ACC112 (cell line): ENCODE data around the gene LMOD3.

Experiments
- H2AFZ ChIP-seq: fragments of 200-600 bp; sonication (generic); one replicate; pipeline ENCODE4 v1.6.0; 2017; ENCODE audit warnings: antibody characterized with exemption, low read length; ENCODE audit not compliant: unreplicated experiment
- H3K27ac ChIP-seq: fragments of 200-600 bp; sonication (generic); 2 replicates; pipeline ENCODE4 v1.5.1; 2014; ENCODE audit warnings: low read depth, mild to moderate bottlenecking, antibody characterized with exemption, low read length, moderate library complexity
- H3K27me3 ChIP-seq: fragments of 200-600 bp; sonication (generic); 2 replicates; pipeline ENCODE4 v1.6.1; 2014; ENCODE audit warnings: mild to moderate bottlenecking, antibody characterized with exemption, low read length, moderate library complexity, mixed read lengths; ENCODE audit not compliant: insufficient read depth
- H3K36me3 ChIP-seq: fragments of 200-600 bp; sonication (generic); 2 replicates; pipeline ENCODE4 v1.6.1; 2016; ENCODE audit warnings: mild to moderate bottlenecking, antibody characterized with exemption, low read length, moderate library complexity, mixed read lengths; ENCODE audit not compliant: insufficient read depth
- H3K4me1 ChIP-seq: fragments of 200-600 bp; sonication (generic); one replicate; pipeline ENCODE4 v1.6.1; 2016; ENCODE audit warnings: low read length, mixed read lengths; ENCODE audit not compliant: insufficient read depth, unreplicated experiment, control insufficient read depth
- H3K4me3 ChIP-seq: fragments of 200-600 bp; sonication (generic); 2 replicates; pipeline ENCODE4 v1.5.1; 2014; ENCODE audit warnings: mild to moderate bottlenecking, low read depth, low read length
- H3K79me2 ChIP-seq: fragments of 200-600 bp; sonication (generic); one replicate; pipeline ENCODE4 v1.6.0; 2016; ENCODE audit warnings: low read length; ENCODE audit not compliant: control insufficient read depth, unreplicated experiment, insufficient read depth

LMOD3 gene

DNA sequence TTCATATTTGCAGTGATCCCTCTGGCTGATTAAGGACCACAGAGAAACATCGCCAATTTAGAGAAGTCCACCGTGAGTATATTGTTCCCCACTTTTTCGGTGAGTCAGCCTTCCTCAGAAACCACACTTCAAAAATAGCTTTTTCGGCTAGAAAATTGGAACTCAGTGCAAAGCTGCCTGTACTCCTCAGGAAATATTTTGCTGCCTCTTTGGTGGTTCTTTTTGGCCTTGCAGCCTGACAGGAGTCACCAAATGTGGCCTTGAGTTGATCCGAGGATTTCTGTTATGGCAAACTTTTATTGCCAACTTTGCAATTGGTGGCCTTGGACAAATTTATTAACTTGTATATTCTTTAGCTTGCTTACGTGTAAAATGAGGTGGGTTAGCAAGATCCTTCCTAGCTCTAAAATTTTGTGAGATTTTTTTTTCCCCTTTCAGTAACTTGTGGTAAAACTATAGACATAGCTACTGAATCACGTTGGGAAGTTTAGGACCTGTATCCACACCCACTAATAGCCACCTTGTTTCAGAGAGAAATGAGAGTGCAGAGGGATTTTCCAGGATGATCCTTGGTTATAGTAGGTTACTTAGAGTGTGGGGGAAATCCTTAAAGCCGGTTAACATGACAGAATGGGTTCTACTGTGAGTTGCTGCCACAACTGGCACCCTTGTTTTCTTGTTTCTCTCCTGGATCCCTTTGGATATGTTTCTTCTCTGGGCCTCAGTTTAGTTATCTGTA is 27.8 kb downstream of the LMOD3 start:
- Histone ChIP-seq H3K36me3 (peaks cover 3% of the 10 kb centered on the region; the same call in 1 of the 2 replicates), H3K4me3 (peak overlapping the region; percentile 14; the same call in 1 of the 2 replicates), H2AFZ (no peak overlapping the region), H3K27ac (peak overlapping the region; percentile 48), H3K4me1 (peaks cover 45% of the 10 kb centered on the region), H3K79me2 (peaks cover 84% of the 10 kb centered on the region), H3K27me3 (no peaks in the 10 kb centered on the region)

DNA sequence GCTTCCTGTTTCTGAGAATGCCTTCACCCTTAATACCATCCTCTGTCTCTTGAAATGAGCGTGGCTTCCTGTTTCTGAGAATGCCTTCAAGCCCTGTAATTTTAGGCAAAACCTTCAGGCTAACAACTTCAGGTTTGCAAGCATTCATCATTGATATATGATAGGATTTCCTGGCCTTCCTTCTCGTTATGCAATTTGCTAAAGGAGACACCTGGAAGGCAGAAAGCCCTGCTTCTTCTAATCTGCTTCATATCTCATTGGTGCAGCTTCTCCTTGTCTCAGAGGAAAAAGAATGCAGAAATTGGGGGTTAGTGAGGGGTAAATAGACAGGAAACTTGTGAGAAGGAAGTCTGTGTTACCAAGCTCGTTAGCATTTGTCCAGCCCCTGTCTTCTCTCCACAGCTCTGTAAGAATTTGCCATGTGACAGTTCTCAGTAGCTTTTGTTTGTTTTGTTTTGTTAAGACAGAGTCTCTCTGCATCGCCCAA is 30.3 kb downstream of the LMOD3 start:
- peaks cover 91% of the 10 kb centered on the region for H3K79me2 ChIP-seq
- peaks cover 69% of the 10 kb centered on the region for H3K4me1 ChIP-seq
- 0 out of 2 replicates have a peak overlapping the region, but pooled peaks have one; percentile 9 for H3K27ac ChIP-seq
- peaks cover 10% of the 10 kb centered on the region for H3K36me3 ChIP-seq
- no peak overlapping the region for H2AFZ ChIP-seq
- no peak overlapping the region for H3K4me3 ChIP-seq
- no peaks in the 10 kb centered on the region for H3K27me3 ChIP-seq

DNA sequence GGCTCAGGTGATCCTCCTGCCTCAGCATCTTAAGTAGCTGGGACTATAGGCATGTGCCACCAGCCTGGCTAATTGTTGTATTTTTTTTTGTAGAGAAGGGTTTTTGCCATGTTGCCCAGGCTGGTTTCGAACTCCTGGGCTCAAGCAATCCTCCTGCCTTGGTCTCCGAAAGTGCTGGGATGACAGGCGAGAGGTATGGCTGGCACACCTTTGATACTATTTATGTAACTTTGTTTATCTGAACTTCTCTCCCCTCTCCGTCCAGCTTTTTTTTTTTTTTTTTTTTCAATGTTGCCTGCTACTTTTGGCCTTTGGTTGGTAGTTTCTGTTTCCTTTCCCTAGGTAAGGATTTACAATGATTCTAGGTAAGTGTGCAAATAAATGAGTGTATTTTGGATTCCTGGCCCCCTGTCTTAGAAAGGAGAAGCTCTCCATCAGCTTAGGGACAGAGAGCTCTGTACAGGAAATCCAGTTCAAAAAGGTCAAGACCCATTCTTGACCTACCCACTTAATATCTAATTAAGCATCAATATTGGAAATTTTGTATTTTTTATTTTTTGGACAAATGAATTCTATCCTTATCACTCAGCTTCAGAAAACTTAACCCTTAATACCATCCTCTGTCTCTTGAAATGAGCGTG is 30.9 kb downstream of the LMOD3 start:
- peaks cover 71% of the 10 kb centered on the region for H3K4me1 ChIP-seq
- H3K27ac ChIP-seq, result no peak overlapping the region
- H3K79me2 ChIP-seq, result peaks cover 88% of the 10 kb centered on the region
- no peak overlapping the region for H3K4me3 ChIP-seq
- peaks cover 10% of the 10 kb centered on the region; the same call in 1 of the 2 replicates for H3K36me3 ChIP-seq
- H3K27me3 ChIP-seq, result no peaks in the 10 kb centered on the region
- H2AFZ ChIP-seq, result no peak overlapping the region

DNA sequence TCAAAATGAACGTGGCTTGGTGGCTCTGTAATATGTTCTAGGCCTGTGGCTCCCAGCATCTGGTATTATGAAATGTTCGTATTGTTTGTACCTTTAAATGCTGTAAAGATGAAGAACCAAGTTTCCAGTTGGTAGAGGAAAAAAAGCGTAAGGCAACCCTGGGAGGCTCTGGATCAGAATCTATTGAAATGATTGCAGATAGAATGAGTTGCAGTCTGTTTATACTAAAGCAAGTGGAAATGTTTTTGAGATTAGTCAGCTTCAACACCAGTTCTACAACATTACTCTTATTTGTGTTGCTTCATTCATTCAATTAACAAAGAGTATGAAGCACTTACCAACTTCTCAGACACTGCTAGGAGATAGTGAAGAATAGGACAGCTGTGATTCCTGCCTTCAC is 32.4 kb downstream of the LMOD3 start:
- H3K27me3 ChIP-seq, result no peaks in the 10 kb centered on the region
- H2AFZ ChIP-seq, result no peak overlapping the region
- peaks cover 92% of the 10 kb centered on the region for H3K79me2 ChIP-seq
- H3K36me3 ChIP-seq, result peaks cover 10% of the 10 kb centered on the region; the same call in 1 of the 2 replicates
- H3K4me1 ChIP-seq, result peaks cover 71% of the 10 kb centered on the region
- H3K27ac ChIP-seq, result peak overlapping the region; percentile 64
- peak overlapping the region; percentile 49 for H3K4me3 ChIP-seq

DNA sequence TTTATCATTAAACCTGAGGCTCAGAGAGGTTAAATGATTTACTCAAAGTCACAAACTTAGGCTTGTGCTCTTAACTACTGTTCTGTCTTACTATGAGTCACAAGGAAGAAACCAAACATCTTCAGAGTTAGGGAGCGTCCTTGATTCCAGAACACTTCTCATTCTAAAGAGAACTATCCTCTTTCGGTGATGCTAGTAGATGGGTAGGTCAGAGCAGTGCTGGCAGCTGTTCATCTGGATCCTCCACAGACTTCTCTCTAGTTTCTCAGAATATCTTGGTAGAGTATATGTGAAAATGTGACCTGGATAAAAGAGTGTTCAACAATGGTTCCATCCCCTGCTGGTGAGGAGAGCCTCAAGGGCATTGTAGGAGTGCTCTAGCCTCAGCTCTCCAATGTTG is 34.3 kb downstream of the LMOD3 start:
- H3K27ac ChIP-seq, result peak overlapping the region; percentile 94
- peaks cover 65% of the 10 kb centered on the region for H3K4me1 ChIP-seq
- H3K27me3 ChIP-seq, result no peaks in the 10 kb centered on the region
- no peak overlapping the region for H2AFZ ChIP-seq
- peak overlapping the region; percentile 95 for H3K4me3 ChIP-seq
- H3K36me3 ChIP-seq, result peaks cover 10% of the 10 kb centered on the region; the same call in 1 of the 2 replicates
- H3K79me2 ChIP-seq, result peaks cover 74% of the 10 kb centered on the region

DNA sequence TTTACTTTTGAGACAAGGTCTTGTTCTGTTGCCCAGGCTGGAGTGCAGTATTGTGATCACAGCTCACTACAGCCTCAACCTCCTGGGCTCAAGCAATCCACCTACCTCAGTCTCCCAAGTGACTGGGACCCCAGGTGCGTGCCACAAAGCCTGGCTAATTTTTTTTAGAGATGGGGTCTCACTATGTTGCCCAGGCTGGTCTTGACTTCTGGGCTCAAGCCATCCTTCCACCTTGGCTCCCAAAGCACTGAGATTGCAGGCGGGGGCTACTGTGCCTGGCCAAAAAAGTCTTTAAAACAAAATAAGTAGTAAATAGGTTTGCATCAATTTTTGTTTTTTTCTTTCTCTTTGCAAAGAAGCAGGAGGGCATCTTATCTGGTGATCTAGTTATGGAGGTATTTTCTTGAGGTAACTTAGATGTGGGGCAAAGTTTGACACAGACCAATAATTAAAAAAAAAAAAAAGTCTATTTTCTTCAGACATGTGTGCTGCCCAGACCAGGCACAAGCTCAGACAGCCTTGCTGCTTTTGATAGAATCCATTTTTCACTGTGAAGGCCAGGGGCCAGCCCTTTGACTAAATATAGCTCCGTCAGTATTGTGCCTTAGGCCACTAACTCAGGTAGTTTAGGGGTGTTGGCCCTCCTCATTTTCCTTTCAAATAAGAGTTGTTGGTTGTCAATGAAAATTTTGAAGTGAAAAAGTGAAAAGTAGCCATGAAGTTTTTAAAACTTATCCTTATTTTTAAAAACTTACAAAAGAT is 35.2 kb downstream of the LMOD3 start:
- H3K36me3 ChIP-seq, result peaks cover 10% of the 10 kb centered on the region; the same call in 1 of the 2 replicates
- peak overlapping the region; percentile 95 for H3K4me3 ChIP-seq
- no peak overlapping the region for H2AFZ ChIP-seq
- H3K4me1 ChIP-seq, result peaks cover 61% of the 10 kb centered on the region
- H3K27me3 ChIP-seq, result no peaks in the 10 kb centered on the region
- peak overlapping the region; percentile 94 for H3K27ac ChIP-seq
- peaks cover 66% of the 10 kb centered on the region for H3K79me2 ChIP-seq

DNA sequence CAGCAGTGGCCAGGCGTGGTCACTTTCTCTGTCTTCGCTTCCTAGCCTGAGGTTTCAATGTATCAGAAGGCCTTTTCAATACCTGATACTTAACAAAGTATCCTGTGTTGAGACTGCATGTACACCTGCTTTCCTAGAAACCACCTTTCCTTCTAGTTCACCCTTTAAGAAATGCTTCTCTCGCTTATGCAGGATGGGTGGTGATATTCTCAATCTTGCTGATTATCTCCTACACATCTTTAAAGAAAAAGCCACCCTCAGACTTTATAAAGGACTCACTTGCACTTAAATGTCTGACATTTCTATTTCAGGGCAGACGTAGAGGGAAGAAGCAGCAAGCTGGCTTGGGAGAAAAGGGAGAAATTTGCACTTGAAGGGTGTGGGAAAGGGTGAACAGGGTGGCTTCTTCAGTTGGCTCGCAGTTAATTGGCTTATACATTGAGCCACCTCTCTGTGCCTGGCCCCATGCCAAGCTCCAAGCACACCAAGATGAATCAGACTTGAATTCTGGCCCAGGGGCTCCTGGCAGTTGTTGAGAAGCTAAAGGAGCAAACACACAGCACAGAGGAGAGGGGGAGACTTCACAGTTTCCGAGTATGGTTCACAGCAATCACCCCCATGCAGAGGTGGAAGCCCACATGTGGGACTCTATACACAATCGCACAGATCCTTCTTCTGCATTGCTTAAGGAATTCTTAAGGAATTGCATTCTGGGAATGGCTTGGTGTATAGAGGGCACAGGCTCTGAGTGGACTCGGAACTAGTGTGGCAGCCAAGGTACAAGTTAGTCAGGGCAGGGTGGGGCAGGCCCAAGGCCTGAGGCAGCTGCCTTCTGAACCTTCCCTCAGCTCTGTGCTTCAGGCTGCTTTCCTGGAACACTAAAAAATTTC is 36.3 kb downstream of the LMOD3 start:
- H3K27me3 ChIP-seq, result no peaks in the 10 kb centered on the region
- H3K4me3 ChIP-seq, result peak overlapping the region; percentile 95
- peak overlapping the region; percentile 89 for H2AFZ ChIP-seq
- H3K79me2 ChIP-seq, result peaks cover 55% of the 10 kb centered on the region
- H3K4me1 ChIP-seq, result peaks cover 62% of the 10 kb centered on the region
- H3K36me3 ChIP-seq, result peaks cover 7% of the 10 kb centered on the region; the same call in 1 of the 2 replicates
- H3K27ac ChIP-seq, result peak overlapping the region; percentile 94

DNA sequence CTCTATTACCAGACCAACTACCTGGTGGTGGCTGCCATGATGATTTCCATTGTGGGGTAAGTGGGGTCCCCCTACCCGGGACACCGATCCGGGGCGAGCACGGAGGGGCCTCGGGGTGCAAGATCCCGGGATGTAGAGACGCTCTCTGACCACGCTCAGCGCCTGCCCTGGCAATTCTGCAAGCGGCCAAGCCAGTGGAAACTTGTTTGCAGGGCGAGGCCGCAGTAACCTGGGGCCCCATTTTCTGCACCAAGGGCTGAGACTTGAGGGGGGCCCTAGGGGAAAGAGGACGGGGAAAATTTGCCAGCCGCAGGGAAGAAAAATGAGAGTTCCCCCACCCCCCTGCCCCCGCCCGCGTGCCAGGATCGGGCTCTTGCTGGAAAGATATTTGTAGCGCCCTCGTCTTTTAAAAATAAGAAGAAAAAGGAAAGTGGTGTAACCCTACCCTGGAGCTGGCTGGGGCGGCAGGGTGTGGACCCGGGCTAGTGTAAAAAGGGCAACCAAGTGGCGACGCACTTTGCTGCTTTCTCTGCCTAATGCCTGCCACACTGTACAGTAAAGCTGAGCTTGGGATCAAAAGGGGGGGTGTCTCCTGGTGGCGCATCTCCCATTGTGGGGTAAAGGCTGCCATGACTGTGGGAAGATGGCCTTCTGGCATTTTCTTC is 37.1 kb downstream of the LMOD3 start:
- H3K36me3 ChIP-seq, result peaks cover 7% of the 10 kb centered on the region; the same call in 1 of the 2 replicates
- H3K27me3 ChIP-seq, result no peaks in the 10 kb centered on the region
- peak overlapping the region; percentile 89 for H2AFZ ChIP-seq
- peaks cover 63% of the 10 kb centered on the region for H3K4me1 ChIP-seq
- peak overlapping the region; percentile 95 for H3K4me3 ChIP-seq
- peak overlapping the region; percentile 94 for H3K27ac ChIP-seq
- H3K79me2 ChIP-seq, result peaks cover 48% of the 10 kb centered on the region

DNA sequence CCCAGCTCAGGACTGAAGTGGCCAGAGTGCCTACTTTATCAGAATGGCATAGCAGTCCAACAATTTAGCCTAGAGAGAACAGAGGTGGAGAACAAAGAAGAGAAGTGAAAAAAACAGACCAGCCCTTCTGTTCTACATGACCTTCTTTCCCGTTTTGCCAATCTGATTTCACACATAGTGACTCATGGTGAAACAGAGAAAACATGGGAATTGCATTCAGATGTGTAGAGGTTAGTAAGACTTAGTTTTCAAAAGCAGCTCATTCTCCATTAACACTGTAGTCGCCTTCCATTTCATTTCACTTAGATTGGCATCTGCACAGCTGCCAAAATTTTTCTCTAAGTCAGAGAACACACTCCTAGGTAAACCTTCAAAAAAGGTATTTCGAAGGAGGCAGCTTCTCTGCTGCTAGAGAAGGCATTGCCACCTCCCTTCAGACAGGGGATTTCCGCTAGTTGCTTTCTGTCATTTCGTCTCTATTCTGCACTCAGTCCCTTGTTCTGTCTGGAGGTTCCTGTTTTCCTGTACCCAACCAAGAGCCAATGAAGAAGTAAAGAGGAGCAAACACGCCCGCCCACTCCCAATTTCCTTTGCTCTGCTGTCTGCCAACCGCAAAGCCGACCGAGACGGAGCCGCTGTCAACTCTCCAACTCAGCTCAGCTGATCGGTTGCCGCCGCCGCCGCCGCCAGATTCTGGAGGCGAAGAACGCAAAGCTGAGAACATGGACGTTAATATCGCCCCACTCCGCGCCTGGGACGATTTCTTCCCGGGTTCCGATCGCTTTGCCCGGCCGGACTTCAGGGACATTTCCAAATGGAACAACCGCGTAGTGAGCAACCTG is 37.8 kb downstream of the LMOD3 start, which contains the start of gene ARL6IP5:
ARL6IP5 (plus strand) TSS at position 612 of the 842 bp plus-strand sequence; CDS start at position 723, 111 bp downstream.
- Histone ChIP-seq H3K79me2 (peaks cover 45% of the 10 kb centered on the region), H3K27ac (peak within 1 kb of the TSS; percentile 94), H3K4me1 (peaks cover 56% of the 10 kb centered on the region)

More for the DNA sequence above, 37.8 kb downstream of the LMOD3 start, which contains the start of gene ARL6IP5:
- Histone ChIP-seq H2AFZ (peak within 1 kb of the TSS; percentile 89), H3K4me3 (peak within 1 kb of the TSS; percentile 95), H3K36me3 (peaks cover 7% of the 10 kb centered on the region; the same call in 1 of the 2 replicates), H3K27me3 (no peaks in the 10 kb centered on the region)
